Ammon's horn (tissue), 1 donor: ENCODE data around the gene TMEM181.
A peak's percentile ranks its signal among the peaks of the same experiment; 100 is the strongest.
"Not testable (repeated sequence)": the region's sequence is repeated elsewhere in the genome, so short reads cannot be mapped to it uniquely, and the experiment has no call there.

Experiments used
- DNase-seq: peaks from one replicate; pipeline ENCODE4 v3.0.0-alpha.2; 2016; ENCODE audit warnings: low spot score

The TMEM181 gene

DNA sequence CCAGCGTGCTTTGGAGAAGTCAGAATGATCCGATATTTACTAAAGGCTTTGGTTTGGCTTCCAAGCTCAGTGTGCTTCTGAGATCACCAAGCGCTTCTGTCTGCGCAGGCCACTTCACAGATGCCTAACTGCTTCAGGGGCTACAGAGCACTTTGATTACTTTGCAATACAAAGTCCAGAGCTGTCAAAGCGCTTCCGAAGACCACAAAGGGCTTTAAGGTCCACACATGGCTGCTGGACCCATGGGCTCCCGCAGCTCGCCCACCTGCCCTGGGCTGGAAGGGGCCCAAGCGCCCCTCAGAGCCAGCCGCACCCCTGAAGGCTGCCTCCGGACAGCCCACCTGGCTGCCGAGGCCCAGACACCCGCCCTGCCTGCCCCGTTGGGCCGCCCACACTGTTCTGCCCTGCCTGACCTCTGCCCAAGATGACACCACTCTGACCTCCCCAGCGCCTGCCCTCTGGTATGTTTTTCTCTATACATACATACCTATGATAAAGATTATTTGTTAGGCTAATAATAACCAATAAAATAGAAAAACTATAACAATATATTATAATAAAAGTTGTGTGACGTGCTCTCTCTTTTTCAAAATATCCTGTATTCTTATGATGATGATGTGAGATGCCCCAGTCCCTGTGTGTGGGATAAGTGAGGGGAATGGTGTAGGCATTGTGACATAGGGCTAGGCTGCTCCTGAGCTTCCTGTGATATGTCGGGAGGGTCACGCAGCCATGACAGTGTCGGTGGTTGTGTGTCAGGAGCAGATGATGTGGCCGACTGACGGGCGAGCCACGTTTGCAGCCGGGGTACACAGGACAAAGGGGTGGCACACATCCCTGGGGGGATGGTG lies 62.0 kb downstream of the TMEM181 start:
- no peak for DNase-seq

GRCh38 chr6:158622545-158623190 lies 62.8 kb downstream of the TMEM181 start:
- DNase-seq, result no peak

- DNase-seq, result no peak
Observed at GRCh38 chr6:158624684-158625682, 65.1 kb downstream of the TMEM181 start.

DNA sequence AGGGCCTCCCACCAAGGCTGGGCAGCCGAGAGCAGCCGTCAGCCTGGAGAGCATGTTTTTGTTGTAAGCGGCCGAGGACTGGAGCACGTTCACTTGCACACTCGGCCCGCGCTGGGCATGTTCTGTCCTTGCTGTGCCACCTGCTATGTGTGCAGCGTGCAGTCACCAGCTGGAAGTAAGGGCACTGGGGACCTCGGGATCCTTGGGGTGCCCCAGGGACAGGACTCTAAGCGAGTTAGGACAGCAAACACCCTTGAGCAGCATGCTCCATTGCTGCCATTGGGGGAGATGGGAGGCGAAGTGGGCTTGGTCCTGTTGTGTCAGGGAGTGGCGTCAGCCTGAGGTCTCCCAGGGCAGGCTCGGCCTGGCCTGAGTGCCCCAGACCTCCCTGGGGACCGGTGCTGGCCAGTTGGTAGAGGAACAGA lies 66.0 kb downstream of the TMEM181 start:
- DNase-seq, result no peak

- DNase-seq, result no peak
Observed at GRCh38 chr6:158626360-158627167, 66.7 kb downstream of the TMEM181 start.

GRCh38 chr6:158627168-158627939 lies 67.5 kb downstream of the TMEM181 start:
- no peak for DNase-seq

GRCh38 chr6:158627940-158628211 lies 68.0 kb downstream of the TMEM181 start:
- DNase-seq, result no peak

GRCh38 chr6:158628542-158628941 lies 68.7 kb downstream of the TMEM181 start:
- no peak for DNase-seq

- DNase-seq, result no peak
Observed at GRCh38 chr6:158629367-158630221, 69.7 kb downstream of the TMEM181 start.

DNA sequence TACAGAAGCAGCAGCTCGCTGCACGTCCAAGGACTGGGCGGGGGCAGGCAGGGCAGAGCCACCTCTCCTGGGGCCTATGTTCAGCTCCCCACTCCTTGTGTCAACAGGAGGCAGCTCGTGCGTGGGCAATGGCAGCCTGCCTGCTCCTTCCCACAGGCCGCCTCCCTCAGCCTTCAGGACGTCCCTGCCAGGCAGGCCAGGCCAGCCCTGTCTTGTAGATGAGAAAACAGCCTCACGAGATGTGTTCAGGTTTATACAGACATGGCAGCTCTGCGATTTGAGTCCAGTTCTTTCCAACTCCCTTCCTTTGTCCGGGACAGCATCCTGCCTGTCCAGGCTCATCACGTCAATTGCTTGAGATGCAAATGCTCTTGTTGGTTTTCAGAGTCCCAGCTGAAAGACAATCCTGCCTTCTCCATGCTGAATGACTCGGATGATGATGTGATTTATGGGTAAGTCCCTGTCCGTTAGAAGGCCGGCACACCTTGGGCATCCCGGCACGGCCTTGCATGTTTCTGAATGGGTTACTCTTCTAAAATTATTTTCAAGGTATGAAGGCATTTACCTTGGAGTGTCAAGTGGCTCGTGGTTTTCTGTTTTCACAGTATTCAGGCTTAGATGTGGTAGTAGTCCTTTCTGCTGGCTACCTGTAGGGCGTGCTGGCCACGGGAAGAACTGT lies 71.2 kb downstream of the TMEM181 start:
- DNase-seq, result no peak

DNA sequence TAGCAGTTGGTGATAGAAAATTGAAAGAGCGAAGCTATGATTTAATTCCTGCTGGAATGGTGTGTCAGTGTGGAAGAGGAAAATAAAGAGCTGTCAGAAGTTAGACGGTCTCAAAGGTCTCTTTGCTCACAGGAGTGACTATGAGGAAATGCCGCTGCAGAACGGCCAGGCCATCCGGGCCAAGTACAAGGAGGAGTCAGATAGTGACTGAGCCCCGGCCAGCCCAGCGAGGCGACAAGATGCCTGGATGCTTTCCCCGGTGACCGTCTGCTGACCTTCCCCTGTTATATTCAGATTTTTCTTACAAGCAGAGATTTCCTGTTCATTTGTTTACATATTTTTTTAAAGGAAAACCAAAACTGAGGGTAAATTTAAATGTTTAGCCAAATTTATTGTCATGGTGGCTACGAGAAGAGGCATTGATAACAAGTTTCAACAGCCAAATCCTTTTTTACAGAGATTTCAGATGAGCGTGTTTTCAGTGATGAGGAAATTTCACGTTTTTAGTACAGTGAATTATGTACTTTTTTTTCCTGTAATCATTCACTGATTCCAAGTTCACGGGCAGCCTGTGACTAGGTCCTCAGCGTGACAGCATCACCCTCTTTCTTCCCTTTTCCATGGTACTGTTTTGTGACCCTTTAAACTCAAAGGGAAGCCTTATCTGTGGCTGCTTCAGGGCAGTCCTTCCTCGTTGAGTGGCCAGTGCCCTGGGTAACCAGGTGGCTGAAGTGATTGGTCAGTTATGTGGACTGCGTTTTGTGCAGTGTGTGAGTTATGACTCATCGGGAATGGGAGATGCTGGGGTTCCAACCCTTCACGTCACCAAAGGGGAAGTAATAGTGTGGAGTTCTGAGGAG lies 72.0 kb downstream of the TMEM181 start:
- DNase-seq, result peak; percentile 2

DNA sequence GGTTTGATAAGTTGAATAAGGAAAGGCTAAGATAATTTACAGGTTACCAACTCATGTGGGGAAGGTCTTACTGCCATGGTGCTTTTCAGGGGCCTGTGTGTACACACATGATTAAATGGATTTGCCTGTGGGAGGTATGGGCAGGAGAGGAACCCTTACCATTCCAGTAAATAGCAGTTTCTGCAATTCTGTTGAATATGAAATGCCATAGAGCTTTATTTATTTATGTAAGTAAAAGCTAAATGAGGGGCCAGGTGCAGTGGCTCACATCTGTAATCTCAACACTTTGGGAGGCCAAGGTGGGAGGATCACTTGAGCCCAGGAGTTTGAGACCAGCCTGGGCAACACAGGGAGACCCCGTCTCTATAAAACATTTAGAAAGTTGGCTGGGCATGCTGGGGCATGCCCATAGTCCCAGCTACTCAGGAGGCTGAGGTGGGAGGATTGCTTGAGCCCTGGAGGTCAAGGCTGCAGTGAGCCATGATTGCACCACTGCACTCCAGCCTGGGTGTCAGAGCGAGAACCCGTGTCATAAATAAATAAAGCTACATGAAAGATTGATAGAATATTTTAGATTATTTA lies 72.7 kb downstream of the TMEM181 start:
- DNase-seq, result not testable (repeated sequence)

GRCh38 chr6:158633127-158633526 lies 73.2 kb downstream of the TMEM181 start:
- no peak for DNase-seq

- no peak for DNase-seq
Observed at GRCh38 chr6:158634695-158635426, 75.0 kb downstream of the TMEM181 start.

GRCh38 chr6:158635427-158636073 lies 75.7 kb downstream of the TMEM181 start:
- no peak for DNase-seq

DNA sequence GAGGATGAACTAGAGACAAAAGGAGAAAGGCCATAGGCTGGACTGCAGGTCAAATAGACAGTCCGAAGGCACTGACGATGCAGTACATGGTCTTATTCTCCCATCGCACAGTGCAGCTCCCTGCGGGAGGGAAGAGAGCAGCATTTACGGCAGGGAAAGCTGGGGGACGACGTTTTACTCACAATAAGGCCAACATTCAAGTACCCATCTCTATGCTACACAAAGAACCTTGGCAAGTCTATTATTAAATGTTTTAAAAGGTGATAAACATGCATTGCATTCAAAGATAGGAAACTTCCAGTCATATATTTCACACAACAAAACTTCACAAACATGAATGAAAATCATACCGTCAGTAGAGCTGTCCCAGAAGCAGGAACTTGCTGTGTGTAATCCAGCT lies 76.9 kb downstream of the TMEM181 start:
- DNase-seq, result no peak
